MM.1S (cell line): ENCODE measurements around the gene MAS1L.

Experiments
- DNase-seq: peaks from one replicate; pipeline ENCODE4 v3.0.0-alpha.2; 2015
- H2AFZ ChIP-seq: fragments of 300-600 bp; sonication (generic); 2 replicates; pipeline ENCODE4 v1.6.0; 2016; ENCODE audit warnings: antibody characterized with exemption, low read length
- H3F3A ChIP-seq: fragments of 300-600 bp; sonication (generic); 2 replicates; pipeline ENCODE4 v1.6.1; 2016; ENCODE audit warnings: mild to moderate bottlenecking, antibody characterized with exemption, low read length, moderate library complexity, mixed read lengths; ENCODE audit not compliant: insufficient read depth
- H3K27ac ChIP-seq: fragments of 300-600 bp; sonication (generic); 2 replicates; pipeline ENCODE4 v1.5.1; 2016; ENCODE audit warnings: mild to moderate bottlenecking, low read length
- H3K27me3 ChIP-seq: fragments of 300-600 bp; sonication (generic); replicated peaks from 2 replicates; pipeline ENCODE4 v1.6.0; 2016; ENCODE audit warnings: low read length; ENCODE audit not compliant: insufficient read depth
- H3K36me3 ChIP-seq: fragments of 300-600 bp; sonication (generic); replicated peaks from 2 replicates; pipeline ENCODE4 v1.6.1; 2016; ENCODE audit warnings: mild to moderate bottlenecking, low read length, mixed read lengths; ENCODE audit not compliant: insufficient read depth
- H3K4me1 ChIP-seq: fragments of 300-600 bp; sonication (generic); 2 replicates; pipeline ENCODE4 v1.6.1; 2016; ENCODE audit warnings: low read length, mixed read lengths
- H3K4me2 ChIP-seq: fragments of 300-600 bp; sonication (generic); 2 replicates; pipeline ENCODE4 v1.6.0; 2016; ENCODE audit warnings: low read depth, low read length
- H3K4me3 ChIP-seq: fragments of 300-600 bp; sonication (generic); 2 replicates; pipeline ENCODE4 v1.5.1; 2016; ENCODE audit warnings: low read length, mixed read lengths
- H3K79me2 ChIP-seq: fragments of 300-600 bp; sonication (generic); 2 replicates; pipeline ENCODE4 v1.6.1; 2016; ENCODE audit warnings: mixed run types, low read length, mixed read lengths
- H3K9ac ChIP-seq: fragments of 300-600 bp; sonication (generic); 2 replicates; pipeline ENCODE4 v1.6.1; 2016; ENCODE audit warnings: low read length, mixed read lengths
- H3K9me2 ChIP-seq: fragments of 300-600 bp; sonication (generic); replicated peaks from 2 replicates; pipeline ENCODE4 v1.6.1; 2016; ENCODE audit warnings: mild to moderate bottlenecking, low read length, mixed read lengths; ENCODE audit not compliant: insufficient read depth
- H3K9me3 ChIP-seq: fragments of 300-600 bp; sonication (generic); replicated peaks from 2 replicates; pipeline ENCODE4 v1.6.1; 2016; ENCODE audit warnings: mild to moderate bottlenecking, low read length, mixed read lengths; ENCODE audit not compliant: insufficient read depth
- H4K20me1 ChIP-seq: fragments of 300-600 bp; sonication (generic); 2 replicates; pipeline ENCODE4 v1.6.1; 2016; ENCODE audit warnings: mild to moderate bottlenecking, low read length, moderate library complexity, mixed read lengths; ENCODE audit not compliant: insufficient read depth
- EZH2 ChIP-seq: fragments of 300-600 bp; sonication (generic); optimal IDR thresholded peaks from 2 replicates; pipeline ENCODE3; 2017; ENCODE audit warnings: low read depth, mild to moderate bottlenecking, antibody characterized with exemption, low read length, mixed read lengths
- EZH2phosphoT487 ChIP-seq: fragments of 300-600 bp; sonication (generic); IDR thresholded peaks from 2 replicates; pipeline ENCODE4 v1.6.1; 2018; ENCODE audit warnings: antibody characterized with exemption, low read length
- TF ChIP-seq, protein P1 (sequence below): fragments of 300-600 bp; sonication (generic); IDR thresholded peaks from 2 replicates; pipeline ENCODE4 v1.5.1; 2016; ENCODE audit warnings: antibody characterized with exemption, low read length, mixed read lengths

MAS1L gene

GRCh38 chr6:29530671-29531310 lies 43.0 kb upstream of the MAS1L start:
- TF ChIP-seq EZH2 (no peak), EZH2phosphoT487 (no peak)
- TF ChIP-seq, protein P1, sequence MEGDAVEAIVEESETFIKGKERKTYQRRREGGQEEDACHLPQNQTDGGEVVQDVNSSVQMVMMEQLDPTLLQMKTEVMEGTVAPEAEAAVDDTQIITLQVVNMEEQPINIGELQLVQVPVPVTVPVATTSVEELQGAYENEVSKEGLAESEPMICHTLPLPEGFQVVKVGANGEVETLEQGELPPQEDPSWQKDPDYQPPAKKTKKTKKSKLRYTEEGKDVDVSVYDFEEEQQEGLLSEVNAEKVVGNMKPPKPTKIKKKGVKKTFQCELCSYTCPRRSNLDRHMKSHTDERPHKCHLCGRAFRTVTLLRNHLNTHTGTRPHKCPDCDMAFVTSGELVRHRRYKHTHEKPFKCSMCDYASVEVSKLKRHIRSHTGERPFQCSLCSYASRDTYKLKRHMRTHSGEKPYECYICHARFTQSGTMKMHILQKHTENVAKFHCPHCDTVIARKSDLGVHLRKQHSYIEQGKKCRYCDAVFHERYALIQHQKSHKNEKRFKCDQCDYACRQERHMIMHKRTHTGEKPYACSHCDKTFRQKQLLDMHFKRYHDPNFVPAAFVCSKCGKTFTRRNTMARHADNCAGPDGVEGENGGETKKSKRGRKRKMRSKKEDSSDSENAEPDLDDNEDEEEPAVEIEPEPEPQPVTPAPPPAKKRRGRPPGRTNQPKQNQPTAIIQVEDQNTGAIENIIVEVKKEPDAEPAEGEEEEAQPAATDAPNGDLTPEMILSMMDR = no peak
- H3K36me3 ChIP-seq = no peaks in the 10 kb centered on the region
- no peak overlapping the region for H3K4me2 ChIP-seq
- no peak for DNase-seq
- H3K27ac ChIP-seq = no peak overlapping the region
- no peaks in the 10 kb centered on the region for H4K20me1 ChIP-seq
- H2AFZ ChIP-seq = no peak overlapping the region
- no peak overlapping the region for H3K9ac ChIP-seq
- no peak overlapping the region for H3K4me3 ChIP-seq
- H3K9me3 ChIP-seq = no peaks in the 10 kb centered on the region
- no peaks in the 10 kb centered on the region for H3K27me3 ChIP-seq
- no peaks in the 10 kb centered on the region for H3K79me2 ChIP-seq
- no peaks in the 10 kb centered on the region for H3K4me1 ChIP-seq
- no peaks in the 10 kb centered on the region for H3K9me2 ChIP-seq
- H3F3A ChIP-seq = no peaks in the 10 kb centered on the region

GRCh38 chr6:29529956-29530355 lies 42.2 kb upstream of the MAS1L start:
- no peak for DNase-seq
- Histone ChIP-seq H3K9ac (no peak overlapping the region), H3K27me3 (no peaks in the 10 kb centered on the region), H3K9me3 (no peaks in the 10 kb centered on the region), H4K20me1 (no peaks in the 10 kb centered on the region), H3K4me3 (no peak overlapping the region), H2AFZ (no peak overlapping the region), H3K79me2 (no peaks in the 10 kb centered on the region), H3F3A (no peaks in the 10 kb centered on the region), H3K36me3 (no peaks in the 10 kb centered on the region), H3K4me2 (no peak overlapping the region), H3K9me2 (no peaks in the 10 kb centered on the region), H3K27ac (no peak overlapping the region), H3K4me1 (no peaks in the 10 kb centered on the region)
- TF ChIP-seq EZH2 (no peak), EZH2phosphoT487 (no peak)
- TF ChIP-seq, protein P1 = no peak

DNA sequence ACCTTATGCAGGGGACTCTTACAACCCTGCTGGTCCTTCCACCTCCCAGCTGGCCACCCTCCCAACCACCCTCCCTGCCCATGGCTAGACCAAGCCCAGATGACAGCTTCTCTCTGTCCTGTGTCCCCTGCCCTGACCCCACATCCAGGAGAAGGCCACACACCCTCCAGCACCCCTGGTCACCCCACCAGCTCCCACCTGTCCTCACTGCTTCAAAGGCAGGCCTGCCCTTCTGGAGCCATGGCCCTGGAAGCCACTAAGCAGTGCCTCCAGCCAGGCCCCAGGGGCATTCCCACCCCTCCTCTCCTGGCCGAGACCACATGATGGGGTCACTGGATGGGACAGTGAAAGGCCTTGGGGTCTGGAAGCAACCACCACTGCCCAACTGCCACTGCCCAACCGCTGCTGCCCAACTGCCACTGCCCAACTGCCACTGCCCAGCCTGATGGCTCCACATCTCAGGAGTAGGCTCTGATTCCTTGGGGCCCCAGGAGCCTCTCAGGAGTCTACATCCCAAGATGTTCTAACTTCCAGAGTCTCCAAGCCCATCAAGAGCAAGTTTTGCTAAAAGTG lies 41.3 kb upstream of the MAS1L start:
- no peak for TF ChIP-seq EZH2
- no peak for TF ChIP-seq EZH2phosphoT487
- TF ChIP-seq, protein P1 = no peak
- Histone ChIP-seq H4K20me1 (no peaks in the 10 kb centered on the region), H3K9me3 (no peaks in the 10 kb centered on the region), H2AFZ (no peak overlapping the region), H3K9ac (no peak overlapping the region), H3K36me3 (no peaks in the 10 kb centered on the region), H3K9me2 (no peaks in the 10 kb centered on the region), H3K4me2 (no peak overlapping the region), H3K4me1 (no peaks in the 10 kb centered on the region), H3F3A (no peaks in the 10 kb centered on the region), H3K27me3 (no peaks in the 10 kb centered on the region), H3K4me3 (no peak overlapping the region), H3K27ac (no peak overlapping the region), H3K79me2 (no peaks in the 10 kb centered on the region)
- no peak for DNase-seq
